ENCODE measurements around the gene GBF1. TPM values are rescaled to one million over a fixed set of nuclear protein-coding genes. Genes with fewer than 3 reads are reported as not detected.

Gene GBF1
- total RNA-seq, 1 experiment from 2014 or later, result 69.8 TPM

- no peak overlapping the region for H3K27ac Mint-ChIP-seq (ENCODE audit: unreplicated experiment)
- DNase-seq, result no peak
- TF ChIP-seq, protein P1, sequence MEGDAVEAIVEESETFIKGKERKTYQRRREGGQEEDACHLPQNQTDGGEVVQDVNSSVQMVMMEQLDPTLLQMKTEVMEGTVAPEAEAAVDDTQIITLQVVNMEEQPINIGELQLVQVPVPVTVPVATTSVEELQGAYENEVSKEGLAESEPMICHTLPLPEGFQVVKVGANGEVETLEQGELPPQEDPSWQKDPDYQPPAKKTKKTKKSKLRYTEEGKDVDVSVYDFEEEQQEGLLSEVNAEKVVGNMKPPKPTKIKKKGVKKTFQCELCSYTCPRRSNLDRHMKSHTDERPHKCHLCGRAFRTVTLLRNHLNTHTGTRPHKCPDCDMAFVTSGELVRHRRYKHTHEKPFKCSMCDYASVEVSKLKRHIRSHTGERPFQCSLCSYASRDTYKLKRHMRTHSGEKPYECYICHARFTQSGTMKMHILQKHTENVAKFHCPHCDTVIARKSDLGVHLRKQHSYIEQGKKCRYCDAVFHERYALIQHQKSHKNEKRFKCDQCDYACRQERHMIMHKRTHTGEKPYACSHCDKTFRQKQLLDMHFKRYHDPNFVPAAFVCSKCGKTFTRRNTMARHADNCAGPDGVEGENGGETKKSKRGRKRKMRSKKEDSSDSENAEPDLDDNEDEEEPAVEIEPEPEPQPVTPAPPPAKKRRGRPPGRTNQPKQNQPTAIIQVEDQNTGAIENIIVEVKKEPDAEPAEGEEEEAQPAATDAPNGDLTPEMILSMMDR (IDR thresholded peaks at IDR 0.05; ENCODE audit: insufficient read depth in 1 of 2, low read depth in 1 of 2, low read length in 1 of 2, severe bottlenecking in 1 of 2, unreplicated experiment in 1 of 2), result no peak
- H3K9me3 ChIP-seq, result no peaks in the 10 kb centered on the region
- no peaks in the 10 kb centered on the region for H3K9me3 Mint-ChIP-seq (ENCODE audit: unreplicated experiment)
- H3K27me3 ChIP-seq (replicated peaks; ENCODE audit: control insufficient read depth, insufficient read depth, low read length), result no peaks in the 10 kb centered on the region
- H3K4me1 ChIP-seq, result peaks cover 10% of the 10 kb centered on the region
- intact Hi-C loops (cut with micrococcal nuclease; ENCODE audit: unreplicated experiment), result no loop called here
- CTCF ChIA-PET, result no interaction called here
- BruUV-seq (replicated peaks), result no TSS peak
- POLR2A ChIA-PET, result no interaction called here
- peaks cover 18% of the 10 kb centered on the region for H3K4me1 Mint-ChIP-seq (ENCODE audit: low read depth, unreplicated experiment)
- H3K4me3 Mint-ChIP-seq (ENCODE audit: unreplicated experiment), result no peak overlapping the region
- no peak overlapping the region for H3K4me3 ChIP-seq (ENCODE audit: low read depth, low read length)
- H3K36me3 ChIP-seq (ENCODE audit: control insufficient read depth, insufficient read depth, low read length), result no peaks in the 10 kb centered on the region; the same call in 1 of the 2 replicates
- H3K27me3 Mint-ChIP-seq (ENCODE audit: insufficient read depth, unreplicated experiment), result no peaks in the 10 kb centered on the region
- peaks cover 17% of the 10 kb centered on the region for H3K36me3 Mint-ChIP-seq (ENCODE audit: insufficient read depth, unreplicated experiment)
Observed at GRCh38 chr10:102309236-102309635, 63.9 kb downstream of the GBF1 start.

DNA sequence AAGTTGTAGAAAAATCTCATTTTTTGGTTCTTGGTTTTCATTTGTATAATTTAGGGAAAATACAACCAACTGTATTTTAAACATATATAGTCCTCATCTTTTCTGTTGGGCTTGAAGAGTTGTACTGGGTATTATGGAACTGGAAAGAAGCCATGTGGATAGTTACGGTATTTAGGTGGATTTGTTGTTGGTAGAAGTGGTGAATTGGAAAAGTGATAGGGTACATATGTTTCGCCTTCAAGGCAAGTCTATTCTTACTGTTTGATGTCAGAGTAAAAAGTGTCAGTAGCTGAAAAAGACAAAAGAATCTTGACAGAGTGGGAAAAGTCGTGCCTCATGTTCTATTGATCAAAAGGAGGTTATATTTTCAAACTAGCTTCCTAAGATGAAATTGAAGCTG, 64.6 kb downstream of the GBF1 start:
- H3K9me3 ChIP-seq, result no peaks in the 10 kb centered on the region
- Mint-ChIP-seq H3K4me1 (ENCODE audit: low read depth, unreplicated experiment) (peaks cover 18% of the 10 kb centered on the region), H3K4me3 (ENCODE audit: unreplicated experiment) (no peak overlapping the region), H3K36me3 (ENCODE audit: insufficient read depth, unreplicated experiment) (peaks cover 17% of the 10 kb centered on the region), H3K27me3 (ENCODE audit: insufficient read depth, unreplicated experiment) (no peaks in the 10 kb centered on the region), H3K9me3 (ENCODE audit: unreplicated experiment) (no peaks in the 10 kb centered on the region), H3K27ac (ENCODE audit: unreplicated experiment) (no peak overlapping the region)
- DNase-seq, result no peak
- H3K4me1 ChIP-seq, result peaks cover 10% of the 10 kb centered on the region
- TF ChIP-seq, protein P1 (IDR thresholded peaks at IDR 0.05; ENCODE audit: insufficient read depth in 1 of 2, low read depth in 1 of 2, low read length in 1 of 2, severe bottlenecking in 1 of 2, unreplicated experiment in 1 of 2), result no peak
- no peaks in the 10 kb centered on the region for H3K27me3 ChIP-seq (replicated peaks; ENCODE audit: control insufficient read depth, insufficient read depth, low read length)
- intact Hi-C loops (cut with micrococcal nuclease; ENCODE audit: unreplicated experiment), result no loop called here
- no TSS peak for BruUV-seq (replicated peaks)
- H3K4me3 ChIP-seq (ENCODE audit: low read depth, low read length), result no peak overlapping the region
- CTCF ChIA-PET, result no interaction called here
- no peaks in the 10 kb centered on the region; the same call in 1 of the 2 replicates for H3K36me3 ChIP-seq (ENCODE audit: control insufficient read depth, insufficient read depth, low read length)
- POLR2A ChIA-PET, result interaction anchor here (0.6 to 1.2 kb wide), 2 partner anchors 65 to 77 kb away, joined by 5 to 9 read pairs; partner anchors contain the start of gene GBF1

DNA sequence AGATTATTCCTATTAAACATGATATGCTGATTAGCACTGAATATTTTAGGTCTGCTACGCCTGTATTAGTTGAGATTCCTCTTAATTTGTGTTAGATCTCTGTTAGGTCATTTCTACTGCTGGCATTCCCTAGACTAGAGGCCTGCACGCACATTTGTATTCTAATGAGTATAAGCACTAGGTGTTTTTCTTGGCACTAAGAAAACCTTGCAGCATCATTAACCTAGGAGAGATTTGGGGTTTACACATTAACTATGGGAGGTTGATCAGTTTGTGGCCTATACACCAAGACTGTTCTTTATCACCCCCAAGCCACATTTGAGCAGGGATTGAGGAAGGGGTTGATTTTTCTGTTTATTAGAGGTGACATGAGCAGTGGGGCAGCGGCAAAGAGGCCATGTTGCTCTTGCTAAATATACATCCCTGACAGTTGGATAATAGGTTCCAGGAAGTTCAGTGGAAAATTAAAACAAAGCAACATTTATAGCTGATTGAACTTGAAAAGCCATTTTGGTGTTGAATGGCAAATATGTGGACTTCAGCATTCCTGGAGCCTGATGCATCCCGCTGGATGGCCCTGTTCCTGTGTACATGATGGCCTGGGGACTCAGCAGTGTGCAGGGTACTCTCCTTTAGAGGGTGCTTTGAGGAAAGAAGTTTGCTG, 65.2 kb downstream of the GBF1 start:
- H3K9me3 Mint-ChIP-seq (ENCODE audit: unreplicated experiment), result no peaks in the 10 kb centered on the region
- H3K27me3 Mint-ChIP-seq (ENCODE audit: insufficient read depth, unreplicated experiment), result no peaks in the 10 kb centered on the region
- H3K27ac Mint-ChIP-seq (ENCODE audit: unreplicated experiment), result no peak overlapping the region
- BruUV-seq (replicated peaks), result no TSS peak
- peak in 1 of 2 experiments; percentile 7 for DNase-seq
- intact Hi-C loops (cut with micrococcal nuclease; ENCODE audit: unreplicated experiment), result no loop called here
- peaks cover 18% of the 10 kb centered on the region for H3K4me1 Mint-ChIP-seq (ENCODE audit: low read depth, unreplicated experiment)
- Histone ChIP-seq H3K27me3 (replicated peaks; ENCODE audit: control insufficient read depth, insufficient read depth, low read length) (no peaks in the 10 kb centered on the region), H3K4me1 (peaks cover 10% of the 10 kb centered on the region), H3K36me3 (ENCODE audit: control insufficient read depth, insufficient read depth, low read length) (no peaks in the 10 kb centered on the region; the same call in 1 of the 2 replicates), H3K4me3 (ENCODE audit: low read depth, low read length) (no peak overlapping the region), H3K9me3 (no peaks in the 10 kb centered on the region)
- peaks cover 17% of the 10 kb centered on the region for H3K36me3 Mint-ChIP-seq (ENCODE audit: insufficient read depth, unreplicated experiment)
- ChIA-PET CTCF (no interaction called here), POLR2A (interaction anchor here (0.6 to 1.2 kb wide), 2 partner anchors 65 to 78 kb away, joined by 5 to 9 read pairs; partner anchors contain the start of gene GBF1)
- TF ChIP-seq, protein P1 (IDR thresholded peaks at IDR 0.05; ENCODE audit: insufficient read depth in 1 of 2, low read depth in 1 of 2, low read length in 1 of 2, severe bottlenecking in 1 of 2, unreplicated experiment in 1 of 2), result no peak
- H3K4me3 Mint-ChIP-seq (ENCODE audit: unreplicated experiment), result no peak overlapping the region
